GM21526 (cell line): Measurements from ENCODE around the gene TBXAS1.
A peak's percentile ranks its signal among the peaks of the same experiment; 100 is the strongest.
"Not testable (repeated sequence)": the region's sequence is repeated elsewhere in the genome, so short reads cannot be mapped to it uniquely, and the experiment has no call there.

Experiments
- ATAC-seq: cut with Tn5 transposase; IDR thresholded peaks from one replicate; pipeline ENCODE4 v1.9.1; 2021; ENCODE audit warnings: moderate library complexity; ENCODE audit not compliant: unreplicated experiment, low FRiP score

TBXAS1 gene

DNA sequence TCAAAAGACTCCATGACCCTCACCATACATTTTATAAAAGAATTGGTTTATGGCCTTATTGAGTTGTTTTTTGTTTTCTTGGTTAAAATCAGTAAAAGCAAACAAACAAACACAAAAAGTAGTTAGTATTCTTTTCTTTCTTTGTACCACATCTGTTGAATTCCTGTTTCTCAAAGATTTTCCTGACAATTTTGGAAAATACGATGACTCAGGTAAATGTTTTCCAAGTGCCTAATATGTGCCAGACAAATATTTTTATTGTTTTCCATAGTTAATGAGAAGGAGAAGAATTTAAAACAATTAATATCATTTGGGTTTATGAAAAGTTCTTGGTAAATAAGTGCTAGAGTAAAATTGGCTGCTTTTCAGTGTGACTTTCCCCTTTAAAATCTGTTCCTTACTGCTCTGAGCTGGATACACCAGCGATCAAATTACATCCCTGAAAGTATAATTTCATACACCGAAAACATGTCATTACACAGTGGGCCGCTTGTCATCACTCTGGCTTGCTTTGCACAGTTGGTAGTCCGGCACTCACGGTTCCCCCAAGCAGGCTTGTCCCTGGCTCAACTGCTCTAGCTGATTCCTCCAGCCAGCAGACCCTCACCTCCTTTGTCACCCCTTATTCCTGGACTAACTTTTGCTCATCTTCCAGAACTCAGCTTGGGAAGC, 80.5 kb downstream of the TBXAS1 start:
- no peak for ATAC-seq

DNA sequence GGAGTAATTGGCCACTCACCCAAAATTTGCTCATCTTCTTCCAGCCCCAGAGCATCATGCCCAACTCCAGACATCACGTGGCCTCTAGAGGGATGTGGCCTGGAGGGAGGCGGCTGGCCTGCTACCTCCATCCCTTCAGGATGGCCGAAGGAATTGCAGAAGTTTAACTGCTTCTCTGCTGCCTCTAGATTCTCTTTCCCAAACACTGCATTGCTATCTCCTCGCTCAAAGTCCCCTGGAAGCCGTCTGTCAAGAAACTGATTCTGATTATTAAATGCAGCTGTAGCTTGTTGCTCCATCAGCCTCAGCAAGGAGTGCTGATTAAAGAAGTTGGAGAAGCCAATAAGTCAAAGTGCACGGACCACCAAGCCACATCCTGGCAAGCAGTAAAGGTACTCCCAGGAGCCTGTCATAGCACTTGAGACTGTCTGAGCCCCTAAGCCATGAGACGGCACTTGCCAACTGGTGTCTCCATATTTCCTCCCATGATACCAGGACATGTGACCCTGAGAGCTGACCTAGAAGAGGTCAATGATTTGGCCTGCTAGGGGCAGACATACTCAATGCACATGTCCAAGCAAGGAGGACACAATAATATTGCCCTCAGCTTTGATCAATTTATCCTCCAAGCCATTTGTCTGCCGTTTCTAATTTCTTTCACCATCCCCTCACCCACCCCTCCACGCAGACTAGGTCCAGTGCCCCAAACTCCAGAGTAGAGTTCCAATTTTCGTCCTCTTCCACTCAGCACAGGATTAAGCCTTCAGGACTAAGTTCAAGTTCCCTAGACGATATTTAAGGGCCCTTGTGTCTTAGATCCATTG, 84.2 kb downstream of the TBXAS1 start:
- no peak for ATAC-seq

DNA sequence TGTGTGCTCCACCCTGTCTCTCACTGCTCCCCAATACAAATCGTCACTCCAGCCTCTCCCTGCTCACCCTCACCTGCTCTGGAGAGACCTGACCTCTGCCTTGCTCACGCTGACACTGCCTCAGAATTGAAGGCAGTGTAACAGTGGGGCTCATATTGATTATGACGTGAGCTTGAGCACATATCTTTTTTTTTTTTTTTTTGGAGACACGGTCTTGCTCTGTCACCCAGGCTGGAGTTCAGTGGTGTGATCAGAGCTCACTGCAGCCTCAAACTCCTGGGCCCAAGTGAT, 84.7 kb downstream of the TBXAS1 start:
- ATAC-seq = no peak

DNA sequence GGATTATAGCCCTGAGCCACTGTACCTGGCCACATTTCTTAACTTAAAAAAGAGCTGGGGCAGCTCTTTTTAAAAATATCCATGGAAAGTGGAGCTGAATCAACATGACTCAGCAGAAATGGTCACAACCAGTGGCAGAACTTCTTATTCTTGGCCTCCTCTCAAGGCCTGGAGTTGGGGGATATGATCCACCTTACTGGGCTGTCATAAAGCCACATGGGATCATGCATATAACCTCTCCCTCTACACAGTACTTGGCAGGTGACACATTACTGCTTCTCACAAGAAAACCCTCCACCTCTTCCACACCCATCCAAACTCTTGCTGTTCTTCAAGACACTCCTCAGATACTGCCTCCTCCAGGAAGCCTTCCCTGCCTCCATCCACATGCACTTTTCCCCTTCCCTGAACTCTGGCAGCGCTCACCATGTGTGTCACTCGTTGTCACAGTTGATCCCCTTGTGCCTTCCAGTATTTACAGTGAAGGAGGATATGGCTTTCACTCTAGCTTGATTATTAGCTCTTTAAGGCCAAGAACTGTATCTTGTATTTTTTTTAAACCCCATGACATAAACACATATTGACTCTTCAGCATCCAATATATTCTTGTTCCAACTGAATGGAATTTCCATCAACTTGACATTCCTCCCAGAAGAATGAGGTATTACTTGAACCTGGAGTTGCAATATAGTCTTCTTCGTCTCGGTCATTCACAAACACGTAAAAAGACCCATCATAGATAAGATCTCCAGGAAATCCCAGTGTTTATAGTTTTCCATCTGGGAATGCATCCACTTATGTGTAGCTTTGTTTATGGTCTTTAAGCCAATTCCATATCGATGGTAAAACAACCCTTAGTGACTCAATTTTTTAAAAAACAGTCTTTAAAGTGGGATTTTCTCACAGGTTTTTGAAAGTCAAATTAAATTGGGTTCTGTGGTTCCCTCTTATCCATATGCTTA, 85.5 kb downstream of the TBXAS1 start:
- ATAC-seq = no peak

DNA sequence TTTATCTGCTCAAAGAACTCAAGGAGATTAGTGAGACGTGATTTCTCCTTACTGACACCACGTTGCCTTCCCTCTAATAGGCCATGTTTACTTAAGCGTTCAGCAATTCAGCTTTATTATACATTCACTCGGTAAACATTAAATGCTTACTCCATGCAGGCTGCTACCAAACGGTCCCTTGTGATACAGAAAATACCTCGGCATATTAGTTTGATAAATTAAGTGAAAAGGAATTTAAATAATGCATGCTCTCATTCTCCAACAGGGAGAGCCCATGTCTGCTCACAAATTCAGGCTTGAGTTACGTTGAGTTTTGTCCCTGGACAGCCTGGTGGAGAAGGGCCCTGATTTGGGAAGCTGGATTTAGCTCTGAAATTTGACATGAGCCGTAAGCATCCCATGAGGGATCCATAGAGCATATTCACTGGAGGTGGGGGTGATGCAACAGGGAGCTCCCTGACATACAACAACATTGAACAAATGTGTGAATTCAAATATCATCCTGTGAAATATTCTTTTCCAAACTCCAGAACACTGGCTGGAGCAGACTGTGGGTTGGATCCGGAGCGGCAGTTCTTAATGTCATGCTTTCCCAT, 86.3 kb downstream of the TBXAS1 start:
- ATAC-seq = no peak

DNA sequence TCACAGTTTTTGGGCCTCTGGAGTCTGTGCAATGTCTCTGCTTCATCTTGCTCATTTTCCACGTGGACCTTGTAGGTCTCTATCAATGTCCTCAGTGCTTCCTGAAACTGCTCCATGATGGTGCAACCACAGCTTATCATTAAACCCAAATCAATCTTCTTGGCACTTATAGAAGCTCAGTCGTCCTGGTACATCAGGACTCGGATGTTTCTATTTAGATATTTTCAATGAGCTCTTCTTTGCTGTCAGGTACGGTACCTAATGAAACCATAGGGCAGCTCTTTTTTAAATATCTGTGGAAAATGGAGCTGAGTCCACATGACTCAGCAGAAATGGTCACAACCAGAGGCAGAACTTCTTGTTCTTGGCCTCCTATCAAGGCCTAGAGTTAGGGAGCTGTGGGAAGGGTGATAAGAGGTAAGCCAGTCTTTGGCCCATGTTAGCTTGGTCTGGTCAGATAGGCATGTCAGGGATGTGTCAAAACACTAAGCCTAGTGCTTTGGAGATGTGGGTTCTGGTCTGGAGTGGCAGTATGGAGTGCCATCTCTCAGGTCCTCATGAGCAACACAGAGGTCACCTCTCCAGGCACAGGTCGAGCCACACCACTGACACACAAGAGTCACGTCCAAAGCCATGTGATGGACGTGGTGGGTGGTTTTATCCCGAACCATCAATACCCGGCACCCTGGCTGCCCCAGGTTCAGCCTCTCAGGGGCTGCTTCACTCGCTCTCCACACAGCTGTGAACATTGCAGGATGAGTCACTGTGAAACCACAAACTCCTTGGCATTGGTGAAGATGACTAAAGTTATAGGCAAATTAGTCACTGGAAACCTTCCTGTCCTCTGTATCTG, 87.0 kb downstream of the TBXAS1 start:
- peak; percentile 81 for ATAC-seq

DNA sequence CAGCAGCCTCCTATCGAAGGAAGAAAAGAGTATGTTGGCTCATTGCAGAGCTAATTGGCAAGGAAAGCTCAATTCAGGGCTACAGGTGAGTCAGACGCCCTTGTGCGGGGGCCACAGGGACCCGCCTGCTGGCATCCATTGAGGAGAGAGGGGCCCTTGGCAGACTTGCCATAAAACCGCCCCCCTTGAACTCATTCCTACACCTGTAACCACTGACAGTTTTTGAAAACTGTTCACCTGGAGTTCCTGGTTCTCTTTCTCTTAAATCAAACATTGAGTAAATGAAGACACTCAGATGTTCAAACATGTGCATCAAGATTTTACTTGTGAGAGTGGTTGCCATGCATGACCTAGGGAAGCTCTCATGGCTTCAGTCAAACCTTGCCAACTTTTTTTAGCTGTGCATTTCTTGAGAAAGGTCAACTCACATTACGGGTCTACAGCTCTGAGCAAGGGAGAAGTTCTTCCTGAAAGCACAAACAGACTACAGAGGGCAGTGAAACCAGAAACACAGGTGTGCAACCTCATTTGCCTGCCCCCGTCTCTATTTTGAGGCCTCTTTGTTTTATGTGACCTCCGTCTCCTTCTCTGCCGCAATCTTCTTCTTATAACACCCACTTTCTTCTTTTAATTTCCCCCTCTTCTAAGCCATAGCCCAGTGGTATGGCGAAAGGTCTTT, 87.8 kb downstream of the TBXAS1 start:
- ATAC-seq = peak; percentile 81

DNA sequence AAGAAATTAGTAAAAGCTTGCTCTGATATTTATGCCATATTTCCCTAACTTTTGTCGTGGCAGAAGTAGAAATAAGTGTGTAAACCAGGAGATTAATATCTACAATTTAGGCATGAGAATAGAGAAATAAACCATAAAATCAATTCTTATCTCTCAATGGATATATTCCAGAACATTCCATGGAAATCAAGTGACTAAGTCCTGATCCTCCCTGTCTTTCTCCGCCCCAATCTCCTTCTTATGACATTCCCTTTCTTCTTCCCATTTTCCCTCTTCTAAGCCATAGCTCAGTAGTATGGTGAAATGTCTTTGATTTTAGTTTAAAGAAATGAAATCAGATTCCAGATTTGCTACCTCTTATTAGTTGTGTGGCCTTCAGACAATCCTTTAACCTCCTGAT, 88.8 kb downstream of the TBXAS1 start:
- no peak for ATAC-seq

DNA sequence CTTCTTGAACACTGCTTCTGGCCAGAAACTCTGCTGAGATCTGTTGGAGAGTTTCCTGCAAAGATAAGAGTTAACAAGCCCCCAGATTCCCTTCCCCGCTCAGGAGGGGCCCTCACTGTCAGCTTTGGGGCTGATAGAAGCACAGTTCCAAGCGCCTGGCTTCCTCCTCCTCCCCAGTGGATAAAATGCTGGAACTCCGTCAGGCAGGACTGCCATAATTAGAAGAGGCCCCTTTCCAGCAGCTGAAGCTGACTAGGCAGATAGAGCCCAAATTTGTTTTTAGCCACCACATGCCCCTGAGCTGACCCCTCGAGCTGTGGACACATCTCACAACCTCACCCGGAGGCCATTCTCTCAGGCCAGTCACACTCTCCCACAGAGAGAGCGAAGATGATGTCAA, 89.4 kb downstream of the TBXAS1 start:
- ATAC-seq = no peak

DNA sequence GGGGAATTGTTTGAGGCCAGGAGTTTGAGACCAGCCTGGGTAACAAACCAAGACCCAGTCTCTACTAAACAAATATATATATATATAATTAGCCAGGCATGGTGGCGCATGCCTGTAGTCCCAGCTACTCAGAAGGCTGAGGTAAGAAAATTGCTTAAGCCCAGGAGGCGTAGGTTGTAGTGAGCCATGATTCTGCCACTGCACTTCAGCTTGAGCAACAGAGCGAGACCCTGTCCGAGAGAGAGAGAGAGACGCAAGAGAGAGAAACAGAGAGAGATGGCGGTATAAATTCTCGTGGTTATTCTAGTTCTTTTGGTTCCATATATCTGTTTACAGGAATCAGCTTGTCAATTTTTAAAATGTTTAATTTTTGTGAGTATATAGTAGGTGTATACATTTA, 94.0 kb downstream of the TBXAS1 start:
- no peak for ATAC-seq

DNA sequence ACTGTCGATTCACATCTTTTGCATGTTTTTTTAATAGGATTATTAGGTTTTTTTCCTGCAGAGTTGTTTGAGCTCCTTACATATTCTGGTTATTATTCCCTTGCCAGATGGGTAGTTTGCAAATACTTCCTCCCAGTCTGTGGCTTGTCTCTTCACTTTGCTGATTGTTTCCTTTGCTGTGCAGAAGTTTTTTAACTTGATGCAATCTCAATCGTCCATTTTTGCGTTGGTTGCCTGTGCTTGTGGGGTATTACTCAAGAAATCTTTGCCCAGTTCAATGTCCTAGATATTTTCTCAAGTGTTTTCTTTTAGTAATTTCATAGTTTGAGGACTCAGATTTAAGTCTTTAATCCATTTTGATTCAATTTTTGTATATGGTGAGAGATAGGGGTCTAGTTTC, 95.4 kb downstream of the TBXAS1 start:
- ATAC-seq = no peak

DNA sequence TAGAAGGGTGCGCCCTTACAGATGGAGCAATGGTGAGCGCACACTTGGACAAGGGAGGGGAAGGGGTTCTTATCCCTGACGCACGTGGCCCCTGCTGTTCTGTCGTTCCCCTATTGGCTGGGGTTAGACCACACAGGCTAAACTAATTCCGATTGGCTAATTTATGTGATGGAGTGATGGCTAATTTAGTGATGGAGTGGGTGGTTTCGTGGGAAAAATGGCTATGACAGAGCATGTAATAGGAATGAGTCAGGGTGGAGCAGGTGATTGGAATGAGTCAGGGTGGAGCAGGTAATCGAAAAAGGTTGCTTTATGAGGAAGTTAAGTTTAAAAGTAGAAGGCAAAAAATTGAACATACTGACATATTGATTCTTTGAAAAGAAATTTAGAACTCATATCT, 100.2 kb downstream of the TBXAS1 start:
- not testable (repeated sequence) for ATAC-seq

DNA sequence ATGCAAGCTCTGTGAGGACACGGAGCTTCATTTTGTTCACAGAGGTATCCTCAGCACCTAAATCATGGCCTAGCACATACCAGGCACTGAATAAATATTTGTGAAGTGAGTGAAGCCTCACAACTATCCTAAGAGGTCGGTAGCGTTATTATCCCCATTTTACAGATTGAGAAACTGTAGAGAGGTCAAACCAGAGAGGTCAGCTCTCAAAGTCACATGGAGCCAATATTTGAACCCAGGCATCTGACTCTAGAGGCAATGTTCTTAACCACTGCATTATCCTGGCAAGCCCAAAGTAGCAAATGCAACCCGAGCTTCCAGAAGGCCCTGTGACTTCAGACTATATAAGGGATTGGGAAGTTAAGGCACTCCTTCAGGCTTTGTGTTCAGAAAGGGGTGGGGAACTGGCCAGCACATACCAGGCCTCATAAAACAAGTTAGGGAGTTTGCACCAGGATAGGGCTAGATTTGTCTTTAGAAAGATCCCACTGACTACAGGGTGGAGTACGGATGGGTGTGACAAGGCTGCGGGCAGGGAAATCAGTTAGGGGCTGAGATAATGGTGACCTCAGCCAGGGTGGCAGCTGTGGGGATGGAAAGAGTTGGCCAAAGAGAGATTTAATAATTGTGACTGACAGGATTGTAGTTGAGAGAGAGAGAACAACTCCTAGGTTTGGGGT, 101.4 kb downstream of the TBXAS1 start:
- ATAC-seq = no peak

DNA sequence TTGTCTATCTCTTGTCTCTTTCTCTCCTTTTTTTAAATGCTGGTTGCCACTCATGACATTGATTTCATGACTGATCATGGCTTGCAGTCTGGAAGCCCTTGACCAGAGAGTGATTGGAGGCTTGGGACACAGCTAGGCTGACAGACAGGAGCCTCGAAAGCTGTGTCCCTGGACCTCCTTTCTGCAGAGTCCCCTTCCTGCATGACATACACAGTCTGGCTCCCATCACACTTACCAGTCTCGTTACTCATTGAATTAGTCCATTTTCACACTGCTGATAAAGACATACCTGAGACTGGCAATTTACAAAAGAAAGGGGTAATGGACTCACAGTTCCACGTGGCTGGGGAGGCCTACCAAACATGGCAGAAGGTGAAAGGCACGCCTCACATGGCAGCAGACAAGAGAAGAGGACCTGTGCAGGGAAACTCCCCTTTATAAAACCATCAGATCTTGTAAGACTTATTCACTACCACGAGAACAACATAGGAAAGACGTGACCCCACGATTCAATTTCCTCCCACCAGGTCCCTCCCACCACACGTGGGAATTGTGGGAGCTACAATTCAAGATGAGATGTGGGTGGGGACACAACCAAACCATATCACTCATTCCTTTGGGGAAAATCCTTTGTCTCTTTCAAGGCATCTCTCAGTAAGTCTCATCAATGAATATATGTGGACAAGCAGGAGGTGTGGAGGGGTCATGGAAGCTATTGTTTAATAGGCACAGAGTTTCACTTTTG, 102.3 kb downstream of the TBXAS1 start:
- ATAC-seq = no peak

DNA sequence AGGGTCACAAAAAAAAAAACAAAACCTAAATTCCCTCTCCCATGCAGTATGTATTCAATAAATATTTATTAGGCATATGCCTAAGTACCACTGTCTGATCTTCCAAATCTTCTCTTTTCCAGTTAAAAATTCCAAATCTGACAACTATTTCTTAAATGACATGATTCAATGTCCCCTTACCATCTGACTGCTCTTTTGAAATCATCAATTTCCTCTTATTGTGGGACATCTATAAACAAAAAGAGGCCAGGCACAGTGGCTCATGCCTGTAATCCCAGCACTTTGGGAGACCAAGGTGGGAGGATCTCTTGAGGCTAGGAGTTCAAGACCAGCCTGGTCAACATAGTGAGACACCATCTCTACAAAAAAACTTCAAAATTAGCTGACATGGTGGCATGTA, 103.5 kb downstream of the TBXAS1 start:
- ATAC-seq = no peak

DNA sequence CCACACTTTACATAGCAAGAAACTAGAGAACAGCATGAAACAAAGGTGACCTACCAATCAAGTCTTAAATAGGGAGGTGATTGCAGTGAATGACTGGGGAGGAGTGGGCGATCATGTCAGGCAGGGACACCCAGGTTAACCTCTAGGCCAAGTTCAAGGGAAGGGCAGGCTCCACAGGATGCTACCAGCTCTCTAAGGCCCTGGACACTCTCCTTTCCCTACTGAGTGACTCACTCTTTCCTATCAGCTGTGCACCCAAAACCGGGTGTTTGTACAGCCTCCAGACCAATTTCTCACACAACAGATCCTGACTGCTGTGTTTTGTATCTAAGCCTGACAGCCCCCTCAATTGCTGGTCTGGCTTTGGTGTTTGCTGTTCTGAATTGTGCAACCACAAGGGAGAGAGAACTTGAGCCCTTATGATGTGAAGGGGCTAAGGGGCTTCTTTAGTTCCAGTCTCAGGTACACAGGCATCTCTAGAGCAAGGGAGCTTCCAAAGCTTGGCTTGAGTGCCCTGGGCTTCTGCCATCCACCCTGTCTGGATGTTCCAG, 107.8 kb downstream of the TBXAS1 start:
- ATAC-seq = no peak

DNA sequence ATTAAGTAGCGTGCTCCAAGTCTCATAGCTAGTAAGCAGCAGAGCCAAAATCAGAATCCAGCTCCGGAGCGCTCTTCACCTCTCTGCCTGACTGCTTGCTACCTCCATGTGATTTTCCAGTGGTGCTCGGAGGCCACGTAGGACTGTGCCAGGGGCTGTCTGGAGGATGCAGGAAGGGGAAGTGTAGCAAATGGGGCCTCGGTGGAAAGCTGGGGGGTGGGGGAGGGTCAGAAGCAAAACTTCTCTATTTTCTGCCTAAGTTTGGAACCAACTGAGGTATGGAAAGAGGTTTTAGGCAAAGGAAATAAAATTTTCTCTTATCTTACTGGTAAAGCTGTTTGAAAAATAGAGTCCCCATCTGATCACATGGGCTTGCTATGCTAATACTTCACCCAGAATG, 108.7 kb downstream of the TBXAS1 start:
- ATAC-seq = no peak

DNA sequence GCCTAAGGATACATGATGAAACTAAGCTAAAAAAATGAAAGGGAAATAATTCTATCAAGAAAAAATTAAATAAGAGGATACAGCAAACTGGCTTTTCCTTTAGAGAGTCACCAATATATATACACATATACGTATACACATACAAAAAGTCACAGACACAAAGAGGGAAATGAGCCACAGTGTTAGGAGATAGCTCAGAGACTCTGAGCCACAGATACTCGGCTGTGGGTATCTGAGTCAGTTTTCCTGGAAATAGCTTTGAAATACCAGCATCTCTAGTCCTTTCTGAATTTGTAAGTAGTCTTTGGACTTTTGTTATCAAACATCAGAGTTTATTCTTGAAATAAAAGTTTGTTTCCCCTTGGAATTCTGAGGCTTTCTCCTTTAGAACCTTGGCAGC, 111.8 kb downstream of the TBXAS1 start:
- ATAC-seq = no peak
